Vagina (tissue), 2 donors: ENCODE data around the gene PDIA5.

ENCODE experiments used
- POLR2A ChIP-seq, 2 donors: fragments of 450-650 bp; IDR thresholded peaks; one replicate each; pipeline ENCODE4 v1.6.1; 2017; ENCODE audit warnings: antibody characterized with exemption in 2 of 2, mild to moderate bottlenecking in 2 of 2, moderate library complexity in 2 of 2
- POLR2AphosphoS5 ChIP-seq, 2 donors: sonication (generic); formaldehyde crosslinking; IDR thresholded peaks; one replicate each; pipeline ENCODE4 v1.9.0; 2017; ENCODE audit warnings: antibody characterized with exemption in 2 of 2, mild to moderate bottlenecking in 2 of 2, low read depth in 1 of 2; ENCODE audit not compliant: insufficient read depth in 1 of 2

DNA sequence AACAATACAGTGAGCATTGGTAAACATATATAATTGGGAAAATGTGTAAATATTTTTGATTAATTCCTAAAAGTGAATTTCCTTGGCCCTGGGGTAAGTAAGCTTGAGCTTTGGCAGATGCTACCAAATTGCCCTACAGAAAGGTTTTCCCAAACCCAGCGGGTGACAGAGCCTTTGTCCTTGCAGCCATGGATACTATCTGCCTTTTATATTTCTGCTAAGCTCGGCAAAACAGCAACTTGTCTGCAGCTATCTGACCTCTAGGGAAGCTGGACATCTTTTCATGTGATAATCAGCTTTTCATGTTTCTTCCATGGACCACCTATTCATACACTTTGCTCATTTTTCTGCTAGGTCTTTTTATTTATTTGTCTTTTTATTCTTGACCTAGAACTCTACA, 70.2 kb downstream of the PDIA5 start:
- no peak for TF ChIP-seq POLR2A (IDR thresholded peaks at IDR 0.05)
- TF ChIP-seq POLR2AphosphoS5 (IDR thresholded peaks at IDR 0.05; ENCODE audit: insufficient read depth in 1 of 2, low read depth in 1 of 2), result no peak
